Panc1 (cell line): Measurements from ENCODE around the gene CLRN1. TPM values are rescaled to one million over a fixed set of nuclear protein-coding genes. Genes with fewer than 3 reads are reported as not detected.

Experiments
- ATAC-seq: fragments of 200-7000 bp; cut with Tn5 transposase; 2 replicates; pipeline ENCODE4 v1.9.1; 2020; ENCODE audit warnings: mild to moderate bottlenecking, moderate library complexity
- BruUV-seq: library from RNA; stranded (reverse); fragments of 400-500 nt; replicated peaks from 2 replicates; lab custom pipeline; 2021; lab: Mats Ljungman, UMichigan
- CTCF ChIA-PET: fragments of 300-600 bp; sonication (Branson Sonifier 250); formaldehyde crosslinking; loops from one replicate; lab custom pipeline; 2022; ENCODE audit warnings: antibody characterized with exemption; lab: Charles Lee
- POLR2A ChIA-PET: fragments of 300-600 bp; sonication (Branson Sonifier 250); formaldehyde crosslinking; loops from one replicate; lab custom pipeline; 2022; ENCODE audit warnings: antibody characterized with exemption; lab: Charles Lee
- DNase-seq: peaks from one replicate; pipeline ENCODE4 v3.0.0-alpha.2; 2010; ENCODE audit warnings: low read depth, low spot score
- H3K27ac ChIP-seq: 2 replicates; pipeline ENCODE4 v1.5.1; 2011; ENCODE audit warnings: mild to moderate bottlenecking, low read length, inconsistent platforms
- H3K27me3 ChIP-seq: fragments of 200-500 bp; sonication (Bioruptor generic); 2 replicates; pipeline ENCODE4 v1.6.0; 2014; ENCODE audit warnings: low read length, inconsistent platforms; ENCODE audit not compliant: control insufficient read depth, insufficient read depth
- H3K36me3 ChIP-seq: fragments of 200-500 bp; sonication (Bioruptor generic); 2 replicates; pipeline ENCODE4 v1.5.1; 2014; ENCODE audit warnings: inconsistent platforms, mild to moderate bottlenecking, low read length, moderate library complexity; ENCODE audit not compliant: control insufficient read depth, insufficient read depth
- H3K4me1 ChIP-seq: 2 replicates; pipeline ENCODE4 v1.5.1; 2011; ENCODE audit warnings: inconsistent platforms, mild to moderate bottlenecking, low read length, moderate library complexity; ENCODE audit not compliant: control insufficient read depth, insufficient read depth
- H3K4me3 ChIP-seq, 2 experiments: 2 replicates each; pipeline ENCODE4 v1.5.1; 2011 to 2012; ENCODE audit warnings: low read depth in 2 of 2, low read length in 2 of 2, mild to moderate bottlenecking in 2 of 2, inconsistent platforms in 1 of 2, moderate library complexity in 1 of 2
- H3K9me3 ChIP-seq: fragments of 200-500 bp; sonication (Bioruptor generic); 2 replicates; pipeline ENCODE4 v1.5.1; 2014; ENCODE audit warnings: low read depth, mild to moderate bottlenecking, inconsistent platforms, low read length, moderate library complexity; ENCODE audit not compliant: control insufficient read depth, insufficient read depth
- CTCF ChIP-seq: fragments of 450-650 bp; IDR thresholded peaks from 2 replicates; pipeline ENCODE4 v1.5.1; 2017; ENCODE audit warnings: mild to moderate bottlenecking
- POLR2AphosphoS5 ChIP-seq: IDR thresholded peaks from 2 replicates; pipeline ENCODE4 v1.6.1; 2012; ENCODE audit warnings: mild to moderate bottlenecking, low read depth, low read length, moderate library complexity
- REST ChIP-seq, 2 experiments: IDR thresholded peaks; 2 replicates each; pipeline ENCODE4 v1.6.1; 2011 to 2012; ENCODE audit warnings: low read depth in 2 of 2, control low read depth in 1 of 2, low read length in 1 of 2, mild to moderate bottlenecking in 1 of 2, moderate library complexity in 1 of 2; ENCODE audit not compliant: insufficient read depth in 1 of 2
- SIN3A ChIP-seq: IDR thresholded peaks from 2 replicates; pipeline ENCODE4 v1.6.1; 2012; ENCODE audit warnings: low read depth, mild to moderate bottlenecking, low read length, moderate library complexity, borderline replicate concordance; ENCODE audit not compliant: insufficient read depth
- TCF7L2 ChIP-seq: IDR thresholded peaks from 2 replicates; pipeline ENCODE4 v1.6.1; 2011; ENCODE audit warnings: mild to moderate bottlenecking, low read depth, low read length, inconsistent platforms
- in situ Hi-C: cut with HindIII; loops from 2 replicates; pipeline ENCODE4 v1.10.0; 2016; ENCODE audit warnings: low sequenced_read_pairs, low pct_unique_long_range_greater_than_20kb
- intact Hi-C: fragments of 100-400 bp; cut with micrococcal nuclease; formaldehyde crosslinking; loops from one replicate; pipeline ENCODE4 v1.10.0; 2022; ENCODE audit not compliant: unreplicated experiment
- total RNA-seq: library from RNA; stranded (reverse); gene quantifications from one replicate; pipeline ENCODE4 v1.2.1, GENCODE V29; 2021; ENCODE audit not compliant: unreplicated experiment

Gene CLRN1
- total RNA-seq, 1 experiment from 2014 or later = not detected

- H3K36me3 ChIP-seq = no peaks in the 10 kb centered on the region
- in situ Hi-C loops = no loop called here
- no peaks in the 10 kb centered on the region for H3K9me3 ChIP-seq
- no peak overlapping the region for H3K27ac ChIP-seq
- DNase-seq = no peak
- H3K27me3 ChIP-seq = peaks cover 7% of the 10 kb centered on the region; the same call in 1 of the 2 replicates
- H3K4me3 ChIP-seq = no peak overlapping the region
- POLR2A ChIA-PET = no interaction called here
- H3K4me1 ChIP-seq = no peaks in the 10 kb centered on the region
- TF ChIP-seq CTCF = no peak
- TF ChIP-seq SIN3A = no peak
- TF ChIP-seq POLR2AphosphoS5 = no peak
- TF ChIP-seq REST (IDR thresholded peaks at IDR 0.05; ENCODE audit: insufficient read depth in 1 of 2, low read depth in 2 of 2, low read length in 1 of 2) = no peak
- no peak for TF ChIP-seq TCF7L2
- BruUV-seq = no TSS peak
- CTCF ChIA-PET = no interaction called here
- ATAC-seq = no peak
- intact Hi-C loops = no loop called here
Measured at GRCh38 chr3:150968341-150969035, 4.0 kb downstream of the CLRN1 start.

- TF ChIP-seq SIN3A (no peak), CTCF (no peak)
- Histone ChIP-seq H3K27ac (no peak overlapping the region), H3K27me3 (peaks cover 19% of the 10 kb centered on the region; the same call in 1 of the 2 replicates), H3K4me1 (no peaks in the 10 kb centered on the region), H3K36me3 (no peaks in the 10 kb centered on the region), H3K4me3 (no peak overlapping the region), H3K9me3 (no peaks in the 10 kb centered on the region)
- POLR2A ChIA-PET = no interaction called here
- DNase-seq = no peak
- in situ Hi-C loops = no loop called here
- ATAC-seq = no peak
- no TSS peak for BruUV-seq
- intact Hi-C loops = no loop called here
- CTCF ChIA-PET = no interaction called here
Measured at GRCh38 chr3:150965436-150965835, 7.1 kb downstream of the CLRN1 start.
